GM21619 (cell line): ENCODE data around the gene SLC30A7.
"Not testable (repeated sequence)": the region's sequence is repeated elsewhere in the genome, so short reads cannot be mapped to it uniquely, and the experiment has no call there.

Source experiments
- ATAC-seq: cut with Tn5 transposase; IDR thresholded peaks from one replicate; pipeline ENCODE4 v1.9.1; 2021; ENCODE audit not compliant: unreplicated experiment

The SLC30A7 gene, protein sequence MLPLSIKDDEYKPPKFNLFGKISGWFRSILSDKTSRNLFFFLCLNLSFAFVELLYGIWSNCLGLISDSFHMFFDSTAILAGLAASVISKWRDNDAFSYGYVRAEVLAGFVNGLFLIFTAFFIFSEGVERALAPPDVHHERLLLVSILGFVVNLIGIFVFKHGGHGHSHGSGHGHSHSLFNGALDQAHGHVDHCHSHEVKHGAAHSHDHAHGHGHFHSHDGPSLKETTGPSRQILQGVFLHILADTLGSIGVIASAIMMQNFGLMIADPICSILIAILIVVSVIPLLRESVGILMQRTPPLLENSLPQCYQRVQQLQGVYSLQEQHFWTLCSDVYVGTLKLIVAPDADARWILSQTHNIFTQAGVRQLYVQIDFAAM

DNA sequence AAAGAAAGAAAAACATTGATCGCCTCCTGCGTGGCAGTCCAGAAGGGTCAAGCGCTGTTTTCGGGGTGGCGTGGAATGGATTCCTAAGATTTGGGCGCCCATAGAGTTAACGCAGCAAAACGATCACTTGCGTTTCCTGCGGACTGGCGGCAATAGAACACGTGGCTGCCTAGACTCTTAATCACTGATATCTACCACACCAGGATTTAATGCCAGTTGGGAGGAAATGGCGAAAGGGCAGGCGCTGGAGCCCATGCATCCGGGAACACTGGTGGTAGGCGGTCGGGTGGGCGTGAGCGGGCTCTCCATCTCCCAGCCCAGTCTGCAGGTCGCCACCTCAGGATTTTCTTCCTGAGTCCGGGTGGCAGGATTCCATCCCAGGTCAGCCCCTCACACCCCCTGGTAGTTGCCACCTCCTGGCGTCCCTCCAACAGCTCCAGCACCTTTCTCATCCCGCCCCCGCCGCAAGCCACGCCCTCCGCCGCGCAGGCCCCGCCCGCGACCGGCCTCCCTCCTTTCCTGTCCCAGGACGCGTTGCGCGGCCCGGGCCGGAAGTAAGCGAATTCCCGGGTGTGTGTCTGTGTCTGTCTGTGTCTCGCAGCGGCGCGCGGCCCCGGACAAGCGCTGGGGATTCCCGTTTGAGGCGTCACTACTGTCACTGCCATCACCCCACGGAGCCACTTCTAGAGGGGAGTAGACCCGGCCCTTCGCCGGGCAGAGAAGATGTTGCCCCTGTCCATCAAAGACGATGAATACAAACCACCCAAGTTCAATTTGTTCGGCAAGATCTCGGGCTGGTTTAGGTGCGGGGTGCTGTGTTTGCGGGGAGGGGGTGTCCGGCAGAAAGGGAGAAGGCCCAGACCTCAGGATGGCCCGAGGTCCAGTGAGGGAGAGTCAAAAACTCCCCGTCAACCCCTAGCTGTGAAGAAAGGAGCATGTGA is at the start of gene SLC30A7:
Gene SLC30A7, plus strand, starts transcription at position 551 of the 941 bp plus-strand sequence. Its CDS starts 173 bp downstream, at position 724.
- ATAC-seq: peak; percentile 77

GRCh38 chr1:100847361-100848082 is 48.4 kb upstream of the SLC30A7 start:
- no peak for ATAC-seq

DNA sequence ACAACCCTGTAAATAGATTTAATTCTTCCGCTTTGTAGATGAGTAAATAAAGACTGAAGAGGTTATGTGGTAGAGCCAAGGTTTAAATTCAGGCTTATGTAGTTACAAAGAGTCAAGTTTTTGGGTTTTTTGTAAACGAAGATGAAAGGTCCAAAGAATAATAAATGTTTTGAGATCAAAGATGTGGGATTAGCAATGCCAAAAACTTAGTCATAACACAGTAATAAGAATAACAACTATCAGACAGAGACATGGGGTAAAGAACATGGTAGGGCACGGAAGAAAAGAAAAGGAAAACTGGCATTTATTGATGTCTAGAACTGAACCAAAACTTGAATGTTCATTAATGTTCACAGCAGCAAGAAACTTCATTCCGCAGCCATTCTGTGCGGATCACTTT is 44.2 kb upstream of the SLC30A7 start:
- no peak for ATAC-seq

DNA sequence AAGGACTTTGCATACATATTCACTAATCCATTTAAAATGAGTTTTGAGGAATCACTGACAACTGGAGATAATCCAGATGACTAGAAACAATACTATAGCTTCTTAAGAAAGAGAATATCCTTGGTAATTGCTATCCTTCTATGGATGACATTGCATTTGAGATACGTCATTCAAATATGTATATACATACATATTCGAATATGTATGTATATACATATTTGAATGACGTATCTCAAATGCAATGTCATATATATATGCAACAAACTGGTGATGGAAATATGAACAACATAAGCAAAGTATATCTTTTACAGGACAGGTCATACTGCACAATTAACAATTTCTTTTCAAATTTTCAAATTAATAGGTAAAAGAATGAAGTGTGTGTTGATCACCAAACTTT is 42.9 kb upstream of the SLC30A7 start:
- no peak for ATAC-seq

- not testable (repeated sequence) for ATAC-seq
These were observed 40.8 kb upstream of the SLC30A7 start for GRCh38 chr1:100855116-100855515.

- no peak for ATAC-seq
These were observed 35.4 kb upstream of the SLC30A7 start for GRCh38 chr1:100860397-100860991.

GRCh38 chr1:100861379-100861778 is 34.5 kb upstream of the SLC30A7 start:
- no peak for ATAC-seq

DNA sequence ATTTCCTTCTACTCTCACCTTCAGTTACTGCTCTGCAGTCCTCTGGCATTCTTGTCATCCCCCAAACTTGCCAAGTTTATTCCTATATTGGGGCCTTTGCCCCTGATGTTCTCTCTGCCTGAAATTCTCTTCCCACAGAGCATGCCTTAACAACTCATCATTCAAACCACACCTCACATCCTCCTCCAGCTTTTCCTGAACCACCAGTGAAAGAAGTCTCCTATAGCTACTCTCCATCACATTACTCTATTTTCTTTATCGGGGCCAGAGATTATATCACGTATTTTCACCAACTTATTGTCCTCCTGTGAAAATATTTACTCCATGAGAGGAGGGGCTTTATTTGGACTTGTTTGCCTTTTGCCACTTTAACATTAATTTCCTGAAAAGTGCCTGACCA is 33.3 kb upstream of the SLC30A7 start:
- no peak for ATAC-seq

- no peak for ATAC-seq
These were observed 29.6 kb upstream of the SLC30A7 start for GRCh38 chr1:100866041-100866900.

DNA sequence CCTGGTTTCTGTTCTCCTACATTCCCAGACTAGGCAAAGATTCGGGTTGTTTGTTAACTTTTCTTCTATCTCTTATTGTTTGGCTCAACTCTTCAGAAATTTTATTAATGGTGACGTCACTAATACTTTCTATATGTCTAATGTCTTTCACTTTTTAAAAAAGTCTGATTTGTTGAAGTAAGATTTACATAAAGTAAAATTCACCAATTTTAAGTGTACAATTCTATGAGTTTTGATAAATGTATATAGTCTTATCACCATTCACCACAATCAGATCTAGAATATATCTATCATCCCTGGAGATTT is 29.0 kb upstream of the SLC30A7 start:
- ATAC-seq: no peak

DNA sequence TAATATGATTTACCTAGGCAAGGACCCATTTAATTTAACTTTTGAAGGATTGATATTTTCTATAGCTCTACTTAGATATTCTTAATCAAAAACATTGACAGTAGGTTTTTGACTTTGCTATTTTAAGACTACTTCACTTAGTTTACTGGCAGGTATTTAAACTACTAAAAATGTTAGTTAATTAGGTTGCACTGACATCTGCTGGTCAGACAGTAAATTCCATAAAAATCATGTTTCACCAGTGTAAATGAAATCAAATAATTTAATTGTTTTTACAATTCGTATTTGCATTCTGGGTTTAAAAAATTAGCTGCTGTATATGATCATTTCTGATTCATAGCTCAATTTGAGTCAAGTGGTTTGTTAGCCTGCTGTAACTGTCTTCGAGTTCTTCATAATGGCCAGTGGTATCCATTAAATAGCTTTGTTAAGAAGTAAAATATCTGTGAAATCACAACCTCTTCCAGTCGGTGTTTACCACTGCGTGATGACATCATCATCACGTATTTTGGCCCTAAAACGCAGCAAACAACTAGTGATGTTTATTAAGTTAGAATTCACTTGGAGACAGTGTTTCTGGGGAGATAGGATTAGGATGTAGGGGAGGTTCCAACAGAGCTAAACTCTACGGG is 27.4 kb upstream of the SLC30A7 start:
- no peak for ATAC-seq

- no peak for ATAC-seq
These were observed 25.9 kb upstream of the SLC30A7 start for GRCh38 chr1:100869996-100870395.

DNA sequence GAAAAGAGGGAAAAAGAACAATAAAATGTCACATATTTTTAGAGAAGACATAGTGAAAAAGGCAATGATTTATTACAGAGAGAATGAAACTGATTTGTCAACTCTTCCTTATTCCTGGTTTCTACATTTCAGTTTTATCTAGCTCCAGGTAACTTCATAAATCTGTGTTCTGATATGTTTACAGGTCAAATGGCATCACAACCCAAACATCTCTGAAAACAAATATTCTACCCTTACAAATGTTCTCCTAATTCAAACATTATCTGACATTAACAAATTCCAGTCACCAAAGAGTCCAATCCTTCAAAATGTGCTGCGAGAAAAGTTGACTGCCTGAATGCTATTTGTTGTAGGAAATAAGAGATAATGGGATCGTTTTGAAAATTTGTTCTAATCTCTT is 21.5 kb upstream of the SLC30A7 start:
- no peak for ATAC-seq

GRCh38 chr1:100875228-100875627 is 20.7 kb upstream of the SLC30A7 start:
- ATAC-seq: no peak

DNA sequence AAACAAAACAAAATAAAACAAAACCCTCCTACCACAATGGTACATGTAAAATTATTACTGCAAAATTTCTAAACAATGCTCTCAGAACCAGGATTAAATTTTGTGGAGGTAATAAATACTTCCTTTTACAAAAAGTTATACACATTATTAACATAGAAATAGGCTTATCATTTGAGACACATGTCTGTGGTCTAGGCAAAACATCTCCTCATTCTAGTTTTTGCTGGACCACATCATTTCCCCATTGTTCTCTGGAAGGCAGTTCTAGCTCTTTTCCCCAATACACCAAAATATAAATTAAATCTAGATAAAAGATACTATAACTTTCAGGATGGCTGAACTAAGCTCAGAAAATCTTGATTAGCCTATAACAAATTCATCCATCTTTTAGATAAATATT is 19.6 kb upstream of the SLC30A7 start:
- no peak for ATAC-seq

DNA sequence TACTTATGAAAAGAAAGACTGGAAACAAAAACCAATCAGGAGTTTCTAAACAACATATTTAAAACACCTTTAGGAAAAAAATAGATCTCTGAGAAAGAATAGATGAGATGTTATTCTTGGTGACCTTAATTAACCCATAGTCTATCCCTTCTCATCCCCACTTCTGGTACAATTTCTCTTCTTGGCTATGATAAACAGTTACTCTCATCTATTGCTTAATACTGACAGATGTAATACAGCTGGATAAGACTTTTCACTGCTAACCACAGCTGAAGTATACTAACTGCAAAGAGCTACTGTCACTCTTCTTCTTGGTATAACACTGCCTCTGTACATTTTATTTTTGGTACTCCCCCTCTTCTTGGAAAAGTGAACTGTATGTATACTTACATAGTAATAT is 16.5 kb upstream of the SLC30A7 start:
- no peak for ATAC-seq

GRCh38 chr1:100881687-100882086 is 14.2 kb upstream of the SLC30A7 start:
- ATAC-seq: no peak

GRCh38 chr1:100882698-100883097 is 13.2 kb upstream of the SLC30A7 start:
- ATAC-seq: no peak

GRCh38 chr1:100883963-100884362 is 11.9 kb upstream of the SLC30A7 start:
- no peak for ATAC-seq

DNA sequence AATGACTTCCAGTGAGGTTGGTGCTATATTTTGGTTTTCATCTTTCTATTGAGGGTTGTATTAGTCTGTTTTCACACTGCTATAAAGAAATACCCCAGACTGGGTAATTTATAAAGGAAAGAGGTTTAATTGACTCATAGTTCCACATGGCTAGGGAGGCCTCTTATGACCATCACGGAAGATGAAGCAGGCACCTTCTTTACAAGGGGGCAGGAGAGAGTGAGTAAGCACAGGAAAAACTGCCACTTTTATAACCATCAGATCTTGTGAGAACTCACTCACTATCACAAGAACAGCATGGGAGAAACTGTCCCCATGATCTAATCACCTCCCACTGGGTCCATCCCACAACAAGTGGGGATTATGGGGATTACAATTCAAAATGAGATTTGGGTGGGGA is 6.9 kb upstream of the SLC30A7 start:
- not testable (repeated sequence) for ATAC-seq
